GM19351 (cell line): ENCODE measurements around the gene TMEM51.

ENCODE experiments used
- ATAC-seq: cut with Tn5 transposase; IDR thresholded peaks from one replicate; pipeline ENCODE4 v1.9.1; 2021; ENCODE audit warnings: mild to moderate bottlenecking, moderate library complexity; ENCODE audit not compliant: unreplicated experiment

TMEM51 gene

GRCh38 chr1:15242766-15243165 is 89.2 kb downstream of the TMEM51 start:
- no peak for ATAC-seq

GRCh38 chr1:15243275-15244043 is 89.9 kb downstream of the TMEM51 start:
- no peak for ATAC-seq

GRCh38 chr1:15244813-15245212 is 91.3 kb downstream of the TMEM51 start:
- no peak for ATAC-seq

- no peak for ATAC-seq
These were observed 92.2 kb downstream of the TMEM51 start for GRCh38 chr1:15245593-15246360.

- peak; percentile 58 for ATAC-seq
These were observed 93.5 kb downstream of the TMEM51 start, which contains the start of gene FHAD1 for GRCh38 chr1:15246960-15247614. FHAD1 (plus strand) TSS chr1:15247223; CDS start chr1:15251785, 4,562 bp downstream.

- no peak for ATAC-seq
These were observed 94.7 kb downstream of the TMEM51 start for GRCh38 chr1:15248216-15248615.

GRCh38 chr1:15249081-15249480 is 95.5 kb downstream of the TMEM51 start:
- no peak for ATAC-seq

GRCh38 chr1:15251857-15252835 is 98.6 kb downstream of the TMEM51 start:
- no peak for ATAC-seq

- ATAC-seq, result no peak
These were observed 101.0 kb downstream of the TMEM51 start for GRCh38 chr1:15254559-15254958.

GRCh38 chr1:15255582-15256149 is 102.1 kb downstream of the TMEM51 start:
- ATAC-seq, result no peak

- ATAC-seq, result no peak
These were observed 103.0 kb downstream of the TMEM51 start for GRCh38 chr1:15256584-15256983.

GRCh38 chr1:15257309-15257708 is 103.8 kb downstream of the TMEM51 start:
- no peak for ATAC-seq

GRCh38 chr1:15258833-15259621 is 105.5 kb downstream of the TMEM51 start:
- ATAC-seq, result no peak

GRCh38 chr1:15259622-15260007 is 106.1 kb downstream of the TMEM51 start:
- ATAC-seq, result no peak

- ATAC-seq, result no peak
These were observed 107.0 kb downstream of the TMEM51 start for GRCh38 chr1:15260418-15261154.

- no peak for ATAC-seq
These were observed 107.8 kb downstream of the TMEM51 start for GRCh38 chr1:15261155-15262002.

GRCh38 chr1:15262003-15262377 is 108.4 kb downstream of the TMEM51 start:
- no peak for ATAC-seq

GRCh38 chr1:15262706-15263105 is 109.2 kb downstream of the TMEM51 start:
- no peak for ATAC-seq
